GM18873 (cell line): ENCODE results near the gene C1QB.
"Not testable (repeated sequence)": the region's sequence is repeated elsewhere in the genome, so short reads cannot be mapped to it uniquely, and the experiment has no call there.

Experiments used
- ATAC-seq: cut with Tn5 transposase; IDR thresholded peaks from one replicate; pipeline ENCODE4 v1.9.1; 2021; ENCODE audit warnings: mild to moderate bottlenecking, moderate library complexity, moderate number of reproducible peaks; ENCODE audit not compliant: unreplicated experiment, low FRiP score

The C1QB gene

DNA sequence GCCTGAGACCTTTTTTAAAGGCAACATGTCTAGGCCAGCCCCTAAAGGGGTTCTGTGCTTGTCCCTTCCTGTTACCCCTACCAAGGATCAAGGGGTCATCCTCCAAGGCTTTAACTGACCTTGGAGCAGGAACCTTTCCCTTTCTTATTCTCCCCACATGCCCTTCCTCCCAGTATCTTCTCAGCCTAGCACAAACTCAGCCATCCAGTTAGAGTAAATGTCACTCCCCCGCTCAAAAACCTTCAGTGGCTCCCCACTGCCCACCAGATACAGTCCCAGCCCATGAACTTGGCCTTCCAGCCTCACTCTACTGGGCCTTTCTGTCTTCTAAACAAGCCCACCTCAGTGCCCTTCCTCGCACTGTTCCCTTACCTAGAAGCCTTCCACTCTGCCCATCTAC is 8.8 kb downstream of the C1QB start:
- no peak for ATAC-seq

DNA sequence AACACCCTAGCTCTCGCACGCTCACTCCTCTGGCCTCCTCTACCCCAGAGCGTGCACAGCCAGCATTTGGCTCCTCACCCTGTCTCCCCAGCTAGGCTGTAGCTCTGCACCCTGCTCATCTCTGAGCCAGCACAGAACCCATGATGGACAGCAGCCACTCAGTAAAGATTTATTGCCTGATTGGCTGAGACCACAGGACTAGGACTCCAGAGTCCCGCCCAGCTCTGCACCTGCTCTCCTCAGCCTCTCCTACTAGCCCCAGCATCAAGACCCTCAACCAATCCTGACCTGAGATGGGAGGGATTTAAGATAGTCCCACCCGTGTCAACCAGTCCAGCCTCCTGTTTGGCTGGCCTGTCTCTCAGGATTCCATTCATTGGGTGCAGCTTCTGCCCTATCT is 9.3 kb downstream of the C1QB start:
- ATAC-seq: no peak

DNA sequence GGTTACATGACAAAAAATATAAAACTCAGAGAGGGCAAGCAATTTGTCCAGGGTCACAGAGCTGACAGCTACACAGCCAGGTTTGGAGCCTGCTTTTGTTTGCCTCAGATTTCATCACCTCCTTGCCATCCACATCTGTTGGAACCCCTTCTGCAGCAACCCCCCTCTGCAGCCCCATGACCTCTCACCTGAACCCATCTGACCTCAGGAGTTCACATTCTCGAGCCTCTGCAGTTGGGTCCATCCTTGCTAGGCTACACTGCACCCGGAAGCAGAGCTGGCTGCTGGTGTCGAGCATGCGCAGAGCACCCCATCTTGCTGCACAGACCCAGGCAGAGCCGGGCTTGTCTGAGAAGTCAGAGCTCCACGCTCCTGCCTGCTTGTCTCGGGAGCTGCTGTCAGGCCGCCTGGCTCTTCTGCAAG is 10.0 kb downstream of the C1QB start:
- ATAC-seq: no peak

DNA sequence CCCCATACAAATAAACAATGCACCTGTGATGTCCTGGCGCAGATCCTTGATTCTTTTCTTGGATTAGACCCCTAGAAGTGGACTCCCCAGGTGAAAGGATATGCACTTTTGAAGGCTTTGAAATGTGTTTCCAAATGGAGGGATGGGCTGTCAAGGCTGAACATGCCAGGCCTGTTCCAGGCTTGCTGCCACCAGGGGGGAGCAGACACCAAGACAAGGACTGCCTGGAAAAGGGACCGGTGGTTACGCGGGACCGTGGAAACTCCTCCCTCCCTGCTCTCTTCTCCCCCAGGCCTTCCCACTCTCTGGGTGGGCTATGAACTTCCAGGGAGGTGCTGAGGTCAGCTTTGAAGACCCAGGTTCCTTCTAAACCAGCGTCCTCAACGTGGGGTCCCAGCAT is 12.7 kb downstream of the C1QB start:
- no peak for ATAC-seq

DNA sequence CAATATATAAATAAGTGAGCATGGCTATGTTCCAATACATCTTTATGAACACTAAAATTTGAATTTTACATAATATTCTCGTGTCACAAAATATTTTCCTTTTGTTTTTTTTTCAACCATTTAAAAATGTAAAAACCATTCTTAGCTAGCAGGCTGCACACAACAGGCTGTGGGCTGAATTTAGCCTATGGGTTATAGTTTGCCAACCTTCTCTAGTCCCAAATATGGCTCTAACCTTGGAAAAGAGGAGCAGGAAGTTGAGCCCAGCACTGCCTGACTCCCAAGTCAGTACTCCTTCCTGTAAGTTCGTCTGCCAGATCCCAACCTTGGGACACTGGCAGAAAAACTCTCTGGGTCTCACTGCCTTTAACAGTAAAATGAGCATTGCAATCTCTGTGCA is 13.4 kb downstream of the C1QB start:
- ATAC-seq: no peak

DNA sequence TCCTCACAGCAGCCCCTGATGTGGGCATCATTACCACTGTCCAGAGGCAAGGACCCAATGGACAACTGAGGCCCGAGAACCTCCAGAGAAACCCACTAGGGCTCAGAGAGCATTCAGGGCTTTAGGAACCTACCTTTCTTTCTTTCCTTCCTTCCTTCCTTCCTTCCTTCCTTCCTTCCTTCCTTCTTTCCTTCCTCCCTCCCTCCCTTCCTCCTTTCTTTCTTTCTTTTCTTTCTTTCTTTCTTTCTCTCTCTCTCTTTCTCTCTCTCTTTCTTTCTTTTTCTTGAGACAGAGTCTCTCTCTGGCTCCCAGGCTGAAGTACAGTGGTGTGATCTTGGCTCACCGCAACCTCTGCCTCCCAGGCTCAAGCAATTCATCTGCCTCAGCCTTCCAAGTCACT is 15.8 kb downstream of the C1QB start:
- not testable (repeated sequence) for ATAC-seq

DNA sequence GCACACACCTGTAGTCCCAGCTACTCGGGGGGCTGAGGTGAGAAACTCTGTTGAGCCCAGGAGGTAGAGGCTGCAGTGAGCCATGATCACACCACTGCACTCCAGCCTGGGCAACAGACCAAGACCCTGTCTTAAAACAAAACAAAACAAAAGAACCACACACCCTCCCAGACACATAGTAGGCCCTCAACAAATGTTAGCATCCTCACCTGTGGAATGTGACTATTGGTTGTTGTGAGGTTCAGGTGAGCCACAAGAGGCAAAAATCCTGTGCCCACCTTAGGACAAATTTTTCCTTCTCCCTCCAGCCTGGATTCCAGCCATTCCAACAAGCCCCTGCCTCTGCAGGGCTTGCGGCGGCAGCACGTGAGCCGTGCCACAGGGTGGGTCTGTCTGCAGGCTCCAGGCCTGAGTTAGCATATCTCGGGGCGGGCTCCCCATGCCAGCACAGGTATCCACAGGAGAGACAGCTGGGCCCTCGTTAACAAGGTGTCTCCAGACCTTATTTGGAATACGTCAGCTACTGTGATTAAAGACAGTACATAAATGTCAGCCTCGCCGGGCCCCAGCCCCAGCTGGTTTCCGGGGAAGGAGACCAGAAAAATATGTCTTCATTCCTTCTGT is 17.4 kb downstream of the C1QB start:
- no peak for ATAC-seq

DNA sequence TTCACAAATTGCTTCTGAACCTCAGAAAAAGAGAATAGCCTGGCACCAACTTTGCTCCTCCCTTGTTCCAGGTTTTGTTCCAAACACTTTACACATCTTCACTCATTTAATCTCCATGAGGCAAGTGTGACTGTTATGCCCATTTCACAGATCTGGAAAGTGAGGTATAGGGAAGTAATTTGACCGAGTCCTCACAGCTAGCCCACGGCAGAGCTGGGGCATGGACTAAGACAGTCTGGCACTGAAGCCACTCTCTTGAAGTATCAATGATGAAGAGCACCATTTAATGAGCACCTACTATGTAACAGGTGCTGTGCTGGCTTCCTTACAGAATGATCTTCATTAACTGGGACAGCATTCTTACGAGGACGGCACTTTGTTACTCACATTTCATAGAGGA is 19.0 kb downstream of the C1QB start:
- no peak for ATAC-seq

DNA sequence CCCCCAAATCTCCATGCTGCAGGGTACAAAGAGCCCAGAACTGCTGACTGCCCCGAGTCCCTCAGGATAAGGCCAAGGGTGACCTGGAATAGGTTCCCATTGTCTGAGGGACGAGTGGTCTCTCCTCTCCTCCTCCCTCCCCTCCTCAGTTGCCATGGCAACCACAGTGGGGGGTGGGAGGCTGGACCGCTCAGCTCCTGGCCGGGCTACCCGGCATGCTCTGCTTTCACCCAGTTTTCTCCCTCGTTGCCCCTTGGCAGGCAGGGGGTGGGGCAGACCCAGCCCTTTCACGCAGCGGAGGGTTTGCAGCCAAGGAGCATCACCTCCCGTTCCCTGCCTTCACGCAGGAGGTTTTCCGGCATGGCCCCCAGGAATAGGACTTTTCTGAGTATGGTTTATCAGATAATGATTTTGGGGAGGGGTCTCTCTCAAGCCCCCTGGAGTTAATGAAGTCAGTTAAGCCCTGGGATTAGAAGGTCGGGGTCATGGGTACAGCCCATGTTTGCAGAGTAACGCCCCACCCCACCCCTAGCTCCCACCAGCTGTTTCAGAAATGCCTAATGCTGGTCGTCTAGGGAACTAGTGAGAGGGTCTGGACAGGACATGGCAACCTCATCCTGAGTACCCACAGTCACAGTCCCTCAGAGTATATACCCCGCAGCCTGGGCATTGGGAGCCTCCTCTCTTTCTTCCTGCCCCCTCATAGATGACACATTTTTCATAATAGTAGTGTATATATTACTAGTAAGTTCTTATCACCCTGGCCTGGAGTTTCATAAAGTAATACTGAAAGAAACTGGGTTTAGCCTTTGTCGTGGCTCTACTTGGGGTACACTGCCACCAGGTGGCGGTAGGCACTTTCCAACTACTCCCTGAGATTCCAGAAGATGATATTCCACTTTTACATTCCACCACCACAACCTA is 20.7 kb downstream of the C1QB start:
- ATAC-seq: no peak

DNA sequence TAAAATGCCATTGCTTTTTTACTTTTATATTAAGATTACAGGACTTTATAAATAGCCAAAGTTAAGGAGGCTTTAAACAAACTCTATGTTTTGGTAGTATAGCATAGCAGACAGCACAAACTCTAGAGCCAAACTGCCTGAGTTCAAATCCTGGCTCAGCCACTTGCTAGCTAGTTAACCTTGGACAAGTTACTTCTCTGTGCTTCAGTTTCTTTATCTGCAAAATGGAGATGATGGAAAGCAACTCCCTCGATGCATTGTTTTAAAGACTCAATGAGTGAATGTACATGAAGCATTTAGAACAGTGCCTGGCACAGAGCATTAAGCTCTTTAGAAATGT is 21.3 kb downstream of the C1QB start:
- ATAC-seq: no peak

DNA sequence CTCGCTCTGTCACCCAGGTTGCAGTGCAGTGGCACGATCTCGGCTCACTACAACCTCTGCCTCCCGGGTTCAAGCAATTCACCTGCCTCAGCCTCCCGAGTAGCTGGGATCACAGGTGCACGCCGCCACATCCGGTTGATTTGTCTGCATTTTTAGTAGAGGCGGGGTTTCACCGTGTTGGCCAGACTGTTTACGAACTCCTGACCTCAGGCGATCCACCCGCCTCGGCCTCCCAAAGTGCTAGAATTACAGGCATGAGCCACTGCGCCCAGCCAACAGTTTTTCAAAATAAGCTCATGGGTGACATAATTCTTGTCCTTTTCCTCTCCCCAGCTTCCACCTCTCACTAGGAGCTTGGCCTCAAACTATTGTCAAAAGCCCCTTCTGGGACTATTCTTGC is 23.1 kb downstream of the C1QB start:
- not testable (repeated sequence) for ATAC-seq

DNA sequence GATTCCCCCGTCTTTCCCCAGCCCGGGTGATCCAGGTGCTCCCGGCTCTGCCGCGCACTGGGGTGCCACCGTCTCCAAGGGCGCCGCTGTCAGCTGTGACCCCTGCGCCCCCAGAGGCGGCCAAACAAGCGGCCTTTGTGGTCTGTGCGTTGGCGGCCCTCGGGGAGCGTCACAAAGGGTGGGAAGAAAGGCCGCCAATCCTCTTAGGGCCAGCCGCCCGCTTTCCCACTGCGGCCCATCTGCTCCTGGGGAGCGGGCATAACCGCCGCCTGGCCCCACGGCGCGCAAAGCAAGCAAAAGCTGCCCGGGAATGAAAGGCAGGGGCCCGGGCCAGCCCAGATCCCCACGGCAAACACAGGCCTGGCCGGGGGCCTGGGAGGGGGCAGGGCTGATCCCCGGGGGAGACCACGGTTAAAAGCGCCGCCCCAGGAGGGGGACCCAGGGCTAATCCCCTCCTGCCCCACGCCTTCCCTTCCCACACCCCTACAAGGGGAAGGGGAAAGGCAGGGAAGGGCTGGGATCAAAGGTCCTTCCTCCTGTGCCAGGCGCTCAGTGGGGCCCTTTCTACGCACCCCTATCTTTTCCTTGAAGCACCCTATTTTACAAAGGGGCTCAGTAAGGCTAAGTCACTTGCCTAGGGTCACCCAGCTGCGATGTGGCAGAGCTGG is 24.0 kb downstream of the C1QB start:
- ATAC-seq: no peak

DNA sequence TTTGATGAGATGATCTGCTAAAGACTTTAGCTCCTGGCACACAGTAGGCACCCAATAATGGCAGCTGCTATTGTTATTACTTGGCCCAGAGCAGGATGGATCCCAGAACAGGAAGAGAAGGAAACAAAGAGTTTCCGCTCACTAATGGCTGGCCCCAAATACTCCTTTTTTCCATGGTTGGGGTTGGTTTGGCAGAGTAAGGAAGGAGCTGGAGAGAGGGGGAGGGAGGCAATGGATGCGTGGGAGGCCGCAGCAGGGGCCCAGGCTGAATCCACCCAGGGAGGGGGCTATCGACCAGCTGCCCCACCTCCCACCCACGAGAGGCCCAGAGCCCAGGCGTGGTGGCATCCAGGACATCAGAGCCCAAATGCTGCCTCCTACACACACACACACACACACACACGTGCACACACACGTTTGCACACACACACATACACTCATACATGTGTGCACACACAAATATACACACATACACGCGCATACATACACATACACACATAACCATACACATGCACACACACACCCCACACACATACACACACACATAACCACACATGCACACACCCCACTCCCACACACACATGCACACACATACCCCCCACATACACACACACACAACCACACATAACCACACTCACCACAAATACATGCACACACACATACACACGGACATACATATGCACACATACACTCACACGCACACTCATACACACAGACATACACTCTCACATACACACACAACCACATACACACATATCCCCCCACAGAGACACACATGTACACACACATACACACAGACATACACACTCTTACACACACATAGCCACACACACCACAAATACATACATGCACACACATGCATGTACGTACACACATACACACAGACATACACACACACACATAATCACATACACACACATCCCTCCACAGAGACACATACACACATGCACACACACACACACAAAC is 25.2 kb downstream of the C1QB start:
- ATAC-seq: no peak

DNA sequence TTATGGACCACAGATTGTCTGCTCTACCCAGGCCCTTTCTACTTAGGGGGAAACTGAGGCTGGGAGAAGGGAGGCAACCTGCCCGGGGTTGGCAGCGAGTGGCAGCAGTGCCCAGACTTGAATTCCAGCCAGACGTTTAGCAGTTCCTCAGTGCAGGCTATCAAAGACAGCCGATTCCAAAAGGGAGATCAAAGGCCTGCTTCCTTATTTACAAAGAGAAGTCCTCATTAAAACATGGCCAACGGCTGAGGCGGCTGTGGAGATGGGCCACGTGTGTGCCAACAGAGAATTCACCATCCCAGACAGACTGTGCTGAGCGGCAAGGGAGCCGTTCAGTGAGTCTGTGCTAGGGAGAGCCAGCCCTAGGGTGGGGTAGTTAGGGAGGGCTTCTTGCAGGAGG is 27.7 kb downstream of the C1QB start:
- no peak for ATAC-seq

DNA sequence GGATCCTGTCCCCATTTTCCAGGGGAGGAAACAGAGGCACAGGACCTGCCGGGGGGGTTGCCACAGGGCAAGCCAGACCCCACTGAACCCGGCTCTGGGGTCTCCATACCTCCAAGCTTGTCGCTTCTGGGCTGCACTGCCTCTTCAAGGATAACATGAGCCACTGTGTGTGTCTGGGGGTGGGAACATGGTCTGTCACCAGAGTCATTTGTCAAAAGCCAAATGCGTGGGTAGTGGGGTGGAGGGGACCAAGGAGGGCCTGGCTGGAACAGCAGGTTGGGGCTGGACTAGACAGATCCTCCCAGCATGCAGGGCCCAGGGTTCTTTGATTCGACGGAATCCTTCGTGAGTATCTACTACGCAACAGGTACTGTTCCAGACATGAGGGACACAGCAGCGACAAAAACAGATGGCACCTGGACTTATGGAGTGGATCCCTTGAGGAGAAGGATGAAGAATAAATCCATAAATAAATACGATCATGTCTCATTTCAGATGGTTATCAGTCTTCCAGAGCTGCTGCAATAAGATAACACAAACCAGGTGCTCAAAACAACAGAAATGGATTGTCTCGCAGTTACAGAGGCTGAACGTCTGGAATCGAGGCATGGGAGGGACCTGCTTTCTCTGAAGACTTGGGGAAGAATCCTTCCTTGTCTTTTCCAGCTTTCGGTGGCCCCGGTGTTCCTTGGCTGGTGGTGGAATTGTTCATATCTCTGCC is 28.7 kb downstream of the C1QB start:
- no peak for ATAC-seq

DNA sequence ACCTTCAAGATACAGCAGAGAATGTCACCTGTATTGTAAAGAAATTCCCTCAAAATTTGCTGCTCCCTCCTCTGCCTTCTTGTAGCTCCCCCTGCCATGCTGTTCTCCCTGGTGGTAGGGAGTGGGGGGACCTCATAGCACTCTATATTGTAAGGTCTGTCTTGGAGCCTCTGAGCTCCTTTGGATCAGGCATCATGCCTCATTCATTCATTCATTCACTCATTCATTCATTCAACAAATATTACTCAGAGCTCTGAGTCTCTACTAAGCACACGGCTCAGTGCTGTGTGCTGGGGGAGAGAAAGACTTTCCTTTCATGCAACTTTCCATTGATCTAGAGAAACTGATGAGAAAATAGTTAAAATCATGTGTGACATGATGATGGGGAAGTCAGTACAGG is 30.5 kb downstream of the C1QB start:
- no peak for ATAC-seq

DNA sequence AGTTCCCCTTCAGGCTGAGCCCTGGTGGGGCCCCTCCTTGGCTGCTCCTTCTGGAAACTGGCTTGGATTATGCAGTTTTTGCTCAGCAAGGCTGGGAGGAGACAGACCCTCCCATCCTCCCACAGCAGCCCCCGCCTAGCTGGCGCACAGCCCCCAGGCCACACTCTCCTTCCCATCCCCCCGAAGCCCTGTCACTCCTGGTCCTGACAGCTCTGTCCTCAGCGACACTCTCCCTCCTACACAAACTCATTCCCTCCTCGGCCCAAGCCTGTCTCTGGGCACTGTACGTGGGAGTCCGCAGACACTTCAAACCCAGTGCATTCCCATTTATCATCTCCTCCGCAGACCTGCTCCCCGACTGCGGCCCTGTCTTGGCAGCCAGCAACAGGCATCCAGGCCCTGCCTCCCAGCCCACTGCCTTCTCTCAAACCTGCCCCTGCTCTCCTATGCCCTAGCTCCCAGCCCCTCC is 32.6 kb downstream of the C1QB start:
- ATAC-seq: no peak

DNA sequence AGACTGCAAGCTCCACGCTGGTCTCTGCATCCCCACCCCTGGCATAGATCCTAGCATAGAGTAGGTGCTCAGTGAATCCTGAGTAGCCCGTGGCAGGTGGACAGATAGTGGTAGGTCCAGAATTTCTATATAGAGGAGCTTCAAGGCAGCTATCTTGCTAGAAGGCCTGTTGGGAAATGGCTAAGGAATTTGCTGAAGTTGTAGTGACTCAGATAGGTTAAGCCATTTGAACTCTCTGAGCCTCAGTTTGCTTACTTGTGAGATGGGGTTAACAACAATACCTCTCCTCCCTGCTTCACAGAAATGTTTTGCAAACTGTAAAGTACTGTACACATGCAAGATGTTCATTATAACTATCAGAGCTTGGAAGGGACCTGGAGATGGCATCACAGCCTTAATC is 34.2 kb downstream of the C1QB start:
- no peak for ATAC-seq

DNA sequence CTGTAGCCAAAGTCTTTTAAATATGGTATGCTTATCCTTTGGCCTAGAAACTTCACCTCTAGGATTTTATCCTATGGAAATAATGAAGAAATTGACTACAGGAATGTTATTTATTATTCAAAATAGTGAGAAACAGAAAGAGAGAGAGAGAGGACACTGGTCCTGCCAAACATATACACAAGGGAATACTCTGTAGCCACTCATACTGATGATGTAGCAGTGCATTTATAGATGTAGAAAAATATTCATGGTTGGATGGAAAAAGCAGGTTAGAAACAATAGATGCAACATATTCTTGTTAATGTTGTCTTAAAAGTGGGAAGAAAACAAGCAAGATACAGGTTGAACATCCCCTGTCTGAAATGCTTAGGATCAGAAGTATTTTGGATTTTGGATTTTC is 35.4 kb downstream of the C1QB start:
- no peak for ATAC-seq

DNA sequence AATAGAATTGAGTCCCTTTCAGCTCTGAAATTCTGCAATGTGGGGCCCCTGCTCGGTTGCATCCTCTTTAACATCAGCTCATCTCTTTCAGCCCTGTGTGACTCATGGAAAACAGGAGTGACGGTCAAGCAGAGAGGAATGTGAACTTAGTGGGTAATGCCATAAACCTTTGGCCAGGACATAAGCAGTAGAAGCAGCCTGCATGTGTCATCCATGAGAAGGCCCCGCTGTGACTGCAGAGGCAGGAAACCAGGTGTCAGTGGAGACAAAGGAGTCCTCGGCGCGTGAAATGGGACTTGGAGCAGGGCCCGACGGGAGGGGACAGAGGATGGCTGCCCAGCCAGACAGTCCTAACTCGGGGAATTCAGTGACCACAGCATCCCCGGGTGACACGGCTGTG is 36.5 kb downstream of the C1QB start:
- no peak for ATAC-seq
